Activated CD4-positive, alpha-beta T cell treated with anti-CD3 and anti-CD28 coated beads for 36 hours (primary cell): Measurements from ENCODE around the gene CD72. TPM values are rescaled to one million over a fixed set of nuclear protein-coding genes. Genes with fewer than 3 reads are reported as not detected.

Experiments
- ATAC-seq: fragments of 200-7000 bp; cut with Tn5 transposase; one replicate; pipeline ENCODE4 v1.10.0; 2021; ENCODE audit warnings: mild to moderate bottlenecking, moderate library complexity
- CTCF ChIA-PET: fragments of 350-600 bp; sonication (Branson Sonifier 250); formaldehyde crosslinking; loops from one replicate; lab custom pipeline; 2021; ENCODE audit warnings: antibody characterized with exemption; lab: Charles Lee
- POLR2A ChIA-PET: fragments of 350-600 bp; sonication (Branson Sonifier 250); formaldehyde crosslinking; loops from one replicate; lab custom pipeline; 2021; ENCODE audit warnings: antibody characterized with exemption, inconsistent platforms; lab: Charles Lee
- DNase-seq: peaks from one replicate; pipeline ENCODE4 v3.0.0-alpha.2; 2020
- H3K27ac Mint-ChIP-seq: one replicate; pipeline ENCODE4 v1.8.0; 2021; ENCODE audit warnings: mixed read lengths
- H3K27me3 Mint-ChIP-seq: one replicate; pipeline ENCODE4 v1.8.0; 2021; ENCODE audit warnings: mixed read lengths
- H3K36me3 Mint-ChIP-seq: one replicate; pipeline ENCODE4 v1.8.0; 2021; ENCODE audit warnings: low read depth, mixed read lengths
- H3K4me1 Mint-ChIP-seq: one replicate; pipeline ENCODE4 v1.8.0; 2021; ENCODE audit warnings: mixed read lengths
- H3K4me3 Mint-ChIP-seq: one replicate; pipeline ENCODE4 v1.8.0; 2021; ENCODE audit warnings: mild to moderate bottlenecking, moderate library complexity, mixed read lengths
- H3K9me3 Mint-ChIP-seq: one replicate; pipeline ENCODE4 v1.8.0; 2021; ENCODE audit warnings: low read depth, mixed read lengths
- intact Hi-C, 2 experiments: fragments of 100-400 bp; cut with DNase I in 1 of 2; cut with micrococcal nuclease in 1 of 2; formaldehyde crosslinking; loops; one replicate each; pipeline versions ENCODE4 v1.14.2 to v1.15.1; 2022 to 2024; cut with DNase I, micrococcal nuclease
- total RNA-seq, 2 experiments: library from RNA; stranded (reverse); gene quantifications; one replicate each; pipeline ENCODE4 v1.2.3, GENCODE V29; 2021

The CD72 gene
- total RNA-seq, 2 experiments from 2014 or later = 6.5 to 8.7 TPM

DNA sequence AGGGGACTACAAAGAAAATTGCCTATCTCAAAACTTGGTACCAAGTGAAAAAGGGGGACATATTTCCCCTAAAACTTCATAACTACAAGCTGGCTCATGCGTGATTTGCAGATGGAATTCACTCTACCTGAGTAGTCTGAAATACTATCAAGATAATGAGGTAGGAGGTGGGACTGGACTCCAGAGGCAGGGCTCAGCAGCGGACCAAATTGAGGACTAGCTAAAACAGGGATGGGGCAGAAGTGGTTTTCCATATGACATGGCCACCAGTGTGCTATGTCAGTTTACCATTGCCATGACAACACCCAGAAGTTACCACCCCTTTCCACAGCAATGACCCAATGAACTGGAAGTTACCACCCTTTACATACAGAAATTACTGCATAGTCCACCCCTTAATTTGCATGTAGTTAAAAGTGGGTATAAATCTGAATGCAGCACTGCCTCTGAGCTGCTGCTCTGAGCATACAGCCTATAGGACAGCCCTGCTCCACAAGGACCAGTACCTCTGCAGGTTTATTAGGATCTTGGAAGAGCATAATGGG, 43.6 kb downstream of the CD72 start:
- CTCF ChIA-PET = interaction anchor here (0.7 to 1.6 kb wide), 2 partner anchors 25 to 1247 kb away, joined by 3 to 6 read pairs; no protein-coding TSS in a partner anchor
- intact Hi-C loops = loop anchor here (5.0 kb wide), 1 partner anchor 82 kb away; the partner anchor contains the start of gene RUSC2 (in 2 of the 2)
- no peak overlapping the region for H3K27ac Mint-ChIP-seq

DNA sequence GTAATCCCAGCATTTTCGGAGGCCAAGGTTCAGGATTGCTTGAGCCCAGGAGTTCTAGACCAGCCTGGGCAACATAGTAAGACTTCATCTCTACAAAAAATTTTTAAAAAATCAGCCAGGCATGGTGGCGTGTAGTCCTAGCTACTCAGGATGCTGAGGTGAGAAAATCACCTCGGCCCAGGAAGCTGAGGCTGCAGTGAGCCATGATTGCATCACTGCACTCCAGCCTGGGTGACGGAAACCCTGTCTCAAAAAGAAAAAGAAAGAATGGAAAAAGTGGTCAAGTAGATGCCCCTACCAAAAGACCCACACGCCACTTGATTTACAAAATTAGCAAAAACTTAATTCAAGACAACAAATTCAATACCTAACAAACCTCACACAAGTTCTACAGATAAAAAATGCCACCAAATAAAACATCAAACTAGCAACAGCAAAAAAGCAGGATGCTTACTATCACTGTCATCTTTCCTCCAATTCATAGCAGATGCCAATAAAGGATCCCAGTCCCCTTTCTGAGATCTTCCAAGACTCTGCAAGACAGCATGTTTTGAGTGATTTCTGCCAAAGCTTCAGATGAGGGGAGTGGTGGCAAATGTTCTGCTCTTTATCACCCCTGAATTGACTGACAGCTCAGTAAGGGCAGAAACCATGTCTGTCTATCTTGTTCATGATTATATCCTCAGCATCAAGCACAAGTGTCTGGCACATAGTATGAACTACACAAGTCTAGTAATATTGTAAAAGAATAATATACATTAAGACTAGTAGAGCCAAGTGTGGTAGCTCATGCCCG, 47.3 kb downstream of the CD72 start:
- H3K9me3 Mint-ChIP-seq = peaks cover 6% of the 10 kb centered on the region
- POLR2A ChIA-PET = no interaction called here
- peak; percentile 93 for ATAC-seq
- intact Hi-C loops = loop anchor here (1.0 to 5.0 kb wide), 3 partner anchors 33 to 498 kb away; partner anchors contain the start of genes RUSC2 (in 2 of the 2) and VCP (in 1 of the 2)
- H3K36me3 Mint-ChIP-seq = peaks cover 9% of the 10 kb centered on the region
- H3K27me3 Mint-ChIP-seq = no peaks in the 10 kb centered on the region
- peak overlapping the region; percentile 46 for H3K4me3 Mint-ChIP-seq
- H3K4me1 Mint-ChIP-seq = peaks cover 38% of the 10 kb centered on the region
- CTCF ChIA-PET = interaction anchor here (0.6 to 2.4 kb wide), 4 partner anchors 14 to 413 kb away, joined by 3 to 11 read pairs (median 3); no protein-coding TSS in a partner anchor
- DNase-seq = peak; percentile 79
- H3K27ac Mint-ChIP-seq = peak overlapping the region; percentile 93

More for the DNA sequence above, 43.6 kb downstream of the CD72 start:
- DNase-seq (no peak), ATAC-seq (no peak)
- H3K36me3 Mint-ChIP-seq = peaks cover 23% of the 10 kb centered on the region
- H3K4me3 Mint-ChIP-seq = no peak overlapping the region
- H3K27me3 Mint-ChIP-seq = no peaks in the 10 kb centered on the region
- POLR2A ChIA-PET = no interaction called here
- peaks cover 20% of the 10 kb centered on the region for H3K9me3 Mint-ChIP-seq
- peaks cover 35% of the 10 kb centered on the region for H3K4me1 Mint-ChIP-seq

DNA sequence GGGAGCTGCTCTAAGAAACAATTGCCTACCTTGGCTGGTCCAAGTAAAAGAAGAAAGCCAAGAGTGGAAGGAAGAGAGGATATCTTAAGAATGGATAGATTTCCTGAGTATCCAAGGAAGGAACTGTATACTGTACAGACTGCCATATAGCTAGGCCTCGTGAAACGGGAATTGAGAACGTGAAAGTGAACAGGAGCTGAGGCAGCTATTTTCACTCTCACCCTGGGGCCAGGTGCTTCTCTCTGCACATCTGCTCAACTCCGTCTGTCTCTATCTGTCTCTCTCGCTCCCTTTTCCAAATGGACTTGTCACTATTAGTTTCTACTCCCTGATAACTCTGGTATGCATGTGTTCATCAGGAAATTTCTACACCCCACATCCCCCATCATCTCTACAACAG, 49.0 kb downstream of the CD72 start:
- intact Hi-C loops = no loop called here
- Mint-ChIP-seq H3K4me3 (peak overlapping the region; percentile 16), H3K27ac (peak overlapping the region; percentile 93), H3K36me3 (peaks cover 9% of the 10 kb centered on the region), H3K27me3 (no peaks in the 10 kb centered on the region), H3K4me1 (peaks cover 38% of the 10 kb centered on the region), H3K9me3 (peaks cover 6% of the 10 kb centered on the region)
- no peak for ATAC-seq
- ChIA-PET POLR2A (interaction anchor here (0.6 kb wide), 1 partner anchor 431 kb away, joined by 4 read pairs; no protein-coding TSS in a partner anchor), CTCF (interaction anchor here (1.0 to 2.4 kb wide), 3 partner anchors 15 to 88 kb away, joined by 3 to 11 read pairs (median 3); partner anchors contain the start of genes CCDC107 and RMRP)
- no peak for DNase-seq

- CTCF ChIA-PET = interaction anchor here (1.8 kb wide), 1 partner anchor 46 kb away, joined by 3 read pairs; no protein-coding TSS in a partner anchor
- no peak overlapping the region for H3K4me3 Mint-ChIP-seq
- intact Hi-C loops = no loop called here
- H3K36me3 Mint-ChIP-seq = peaks cover 9% of the 10 kb centered on the region
- H3K27me3 Mint-ChIP-seq = no peaks in the 10 kb centered on the region
- POLR2A ChIA-PET = no interaction called here
- ATAC-seq = no peak
- H3K9me3 Mint-ChIP-seq = peaks cover 6% of the 10 kb centered on the region
- H3K27ac Mint-ChIP-seq = no peak overlapping the region
- DNase-seq = no peak
- peaks cover 38% of the 10 kb centered on the region for H3K4me1 Mint-ChIP-seq
Observed at GRCh38 chr9:35568196-35568595, 50.0 kb downstream of the CD72 start.

- H3K27ac Mint-ChIP-seq = no peak overlapping the region
- peaks cover 32% of the 10 kb centered on the region for H3K4me1 Mint-ChIP-seq
- ChIA-PET POLR2A (no interaction called here), CTCF (interaction anchor here (1.0 to 1.9 kb wide), 4 partner anchors 10 to 80 kb away, joined by 3 to 7 read pairs (median 3); no protein-coding TSS in a partner anchor)
- no peak for ATAC-seq
- H3K27me3 Mint-ChIP-seq = no peaks in the 10 kb centered on the region
- intact Hi-C loops = no loop called here
- no peak overlapping the region for H3K4me3 Mint-ChIP-seq
- peaks cover 9% of the 10 kb centered on the region for H3K36me3 Mint-ChIP-seq
- DNase-seq = no peak
- H3K9me3 Mint-ChIP-seq = peaks cover 6% of the 10 kb centered on the region
Observed at GRCh38 chr9:35566417-35566816, 51.8 kb downstream of the CD72 start.

GRCh38 chr9:35564658-35565061, 53.6 kb downstream of the CD72 start:
- POLR2A ChIA-PET = no interaction called here
- Mint-ChIP-seq H3K27ac (no peak overlapping the region), H3K9me3 (peaks cover 3% of the 10 kb centered on the region), H3K4me1 (peaks cover 18% of the 10 kb centered on the region), H3K4me3 (no peak overlapping the region), H3K36me3 (peaks cover 6% of the 10 kb centered on the region), H3K27me3 (no peaks in the 10 kb centered on the region)
- intact Hi-C loops = no loop called here
- DNase-seq (no peak), ATAC-seq (no peak)
- CTCF ChIA-PET = interaction anchor here (1.1 to 1.9 kb wide), 2 partner anchors 9 to 21 kb away, joined by 3 to 7 read pairs; no protein-coding TSS in a partner anchor

- intact Hi-C loops = no loop called here
- peaks cover 10% of the 10 kb centered on the region for H3K4me1 Mint-ChIP-seq
- ATAC-seq (no peak), DNase-seq (no peak)
- CTCF ChIA-PET = no interaction called here
- H3K4me3 Mint-ChIP-seq = no peak overlapping the region
- no peaks in the 10 kb centered on the region for H3K9me3 Mint-ChIP-seq
- H3K36me3 Mint-ChIP-seq = peaks cover 2% of the 10 kb centered on the region
- POLR2A ChIA-PET = no interaction called here
- H3K27me3 Mint-ChIP-seq = no peaks in the 10 kb centered on the region
- H3K27ac Mint-ChIP-seq = no peak overlapping the region
Observed at GRCh38 chr9:35563791-35564197, 54.4 kb downstream of the CD72 start.

DNA sequence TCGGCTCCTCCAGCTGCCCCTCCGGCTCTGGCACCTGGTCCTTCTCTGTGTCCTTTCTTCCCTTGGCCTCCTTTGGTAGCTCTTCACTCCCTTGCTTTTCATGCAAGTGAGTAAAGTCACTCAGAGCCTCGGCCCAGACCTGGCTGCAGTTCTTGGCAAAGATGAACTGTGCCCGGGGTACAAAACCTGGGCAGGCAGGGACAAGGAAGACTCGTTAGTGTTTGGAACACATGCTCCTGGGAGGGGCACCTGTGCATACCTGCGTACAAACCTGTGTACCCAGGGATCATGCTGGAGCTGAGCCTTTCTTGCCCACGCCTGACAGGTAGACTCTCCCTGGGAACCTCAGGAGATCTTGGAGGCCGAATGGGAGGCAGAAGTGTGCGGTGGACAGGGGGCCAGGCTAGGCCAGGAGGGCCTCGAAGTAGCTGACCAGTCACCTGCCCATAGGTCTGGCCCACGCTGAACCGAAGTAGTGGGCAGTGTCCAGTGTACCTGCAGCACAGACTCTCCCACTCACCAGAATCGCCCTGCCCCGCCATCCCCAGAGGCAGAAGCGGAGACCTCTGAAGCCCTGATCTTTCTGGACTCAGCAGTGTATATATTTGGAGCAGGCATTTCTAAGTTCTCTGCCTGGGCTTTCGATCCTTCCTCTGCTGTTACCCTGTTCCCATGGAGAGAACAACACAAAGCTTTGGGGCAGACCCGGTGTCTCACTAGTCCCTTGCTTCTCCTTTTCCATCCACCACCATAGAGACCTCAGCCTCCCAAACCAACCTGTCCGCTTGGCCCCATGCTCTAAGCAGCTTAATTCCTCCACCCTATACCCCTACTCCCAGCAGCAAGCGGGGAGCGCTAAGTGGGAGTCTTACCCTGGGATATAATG, 55.1 kb downstream of the CD72 start:
- DNase-seq (no peak), ATAC-seq (no peak)
- intact Hi-C loops = no loop called here
- Mint-ChIP-seq H3K4me3 (no peak overlapping the region), H3K27ac (no peak overlapping the region), H3K9me3 (no peaks in the 10 kb centered on the region), H3K27me3 (no peaks in the 10 kb centered on the region), H3K36me3 (peaks cover 2% of the 10 kb centered on the region), H3K4me1 (peaks cover 10% of the 10 kb centered on the region)
- CTCF ChIA-PET = interaction anchor here (0.5 to 0.9 kb wide), 3 partner anchors 9 to 789 kb away, joined by 3 to 4 read pairs (median 3); no protein-coding TSS in a partner anchor
- POLR2A ChIA-PET = no interaction called here

DNA sequence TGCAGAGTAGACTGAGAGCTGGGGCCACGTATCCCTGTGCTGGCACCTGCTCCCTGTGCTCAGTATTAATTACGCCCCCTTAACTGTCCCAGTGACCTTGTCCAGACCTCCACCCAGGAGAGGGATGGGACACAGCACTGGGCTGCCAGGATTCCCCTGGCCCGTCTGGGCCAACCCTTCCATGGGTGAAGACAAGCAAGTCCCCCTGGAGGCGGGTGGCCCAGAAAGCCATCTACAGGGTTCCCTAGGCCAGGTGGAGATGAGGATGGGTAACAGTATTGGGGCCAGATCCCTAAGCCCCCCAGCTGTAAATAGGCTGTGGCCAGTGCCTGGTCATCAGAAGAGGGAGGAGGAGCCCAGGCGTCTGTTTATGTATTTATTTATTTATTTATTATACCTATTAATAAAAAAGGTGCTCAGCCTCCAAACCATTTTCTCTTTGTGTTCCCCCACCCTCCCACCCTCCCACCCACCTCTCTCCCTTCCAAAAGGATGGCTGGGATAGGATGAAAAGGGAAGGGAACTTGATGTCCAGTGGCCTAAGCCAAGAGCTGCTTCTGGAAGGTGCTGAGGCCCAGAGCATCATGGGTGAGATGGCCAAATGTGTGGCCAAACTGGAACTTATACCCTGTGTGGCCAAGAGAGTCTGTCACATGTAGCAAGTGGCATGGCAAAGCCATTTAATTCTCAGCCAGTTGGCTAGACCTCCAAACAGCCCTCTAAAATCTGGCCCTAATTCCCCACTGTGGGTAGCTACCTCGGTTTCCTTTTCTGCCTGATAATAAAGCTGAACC, 56.5 kb downstream of the CD72 start:
- H3K36me3 Mint-ChIP-seq = peaks cover 2% of the 10 kb centered on the region
- no peak overlapping the region for H3K4me3 Mint-ChIP-seq
- peaks cover 5% of the 10 kb centered on the region for H3K4me1 Mint-ChIP-seq
- DNase-seq = no peak
- no peak overlapping the region for H3K27ac Mint-ChIP-seq
- H3K27me3 Mint-ChIP-seq = no peaks in the 10 kb centered on the region
- CTCF ChIA-PET = interaction anchor here (0.6 to 0.9 kb wide), 2 partner anchors 8 to 83 kb away, joined by 3 to 4 read pairs; no protein-coding TSS in a partner anchor
- intact Hi-C loops = no loop called here
- POLR2A ChIA-PET = no interaction called here
- ATAC-seq = no peak
- H3K9me3 Mint-ChIP-seq = no peaks in the 10 kb centered on the region

- Mint-ChIP-seq H3K4me3 (no peak overlapping the region), H3K27ac (no peak overlapping the region), H3K4me1 (no peaks in the 10 kb centered on the region), H3K36me3 (peaks cover 2% of the 10 kb centered on the region), H3K27me3 (no peaks in the 10 kb centered on the region), H3K9me3 (no peaks in the 10 kb centered on the region)
- POLR2A ChIA-PET = no interaction called here
- no peak for ATAC-seq
- DNase-seq = no peak
- CTCF ChIA-PET = interaction anchor here (0.9 kb wide), 2 partner anchors 18 to 50 kb away, joined by 3 read pairs; no protein-coding TSS in a partner anchor
- intact Hi-C loops = no loop called here
Observed at GRCh38 chr9:35560625-35561337, 57.4 kb downstream of the CD72 start.
